Stimulated activated CD8-positive, alpha-beta memory T cell treated with anti-CD3 and anti-CD28 coated beads, Interleukin-2, amount 100 ng/mL, for 1 hour (primary cell): ENCODE results near the gene DISC1.
"Not testable (repeated sequence)": the region's sequence is repeated elsewhere in the genome, so short reads cannot be mapped to it uniquely, and the experiment has no call there.

Source experiments
- DNase-seq, 2 donors: peaks; one replicate each; pipeline ENCODE4 v3.0.0-alpha.2; 2020; ENCODE audit warnings: low read depth in 2 of 2

DISC1 gene

GRCh38 chr1:231667896-231668506 lies 41.4 kb downstream of the DISC1 start:
- DNase-seq, result no peak

- no peak for DNase-seq
Measured at GRCh38 chr1:231668826-231669225, 42.2 kb downstream of the DISC1 start.

GRCh38 chr1:231669864-231670621 lies 43.5 kb downstream of the DISC1 start:
- not testable (repeated sequence) for DNase-seq

DNA sequence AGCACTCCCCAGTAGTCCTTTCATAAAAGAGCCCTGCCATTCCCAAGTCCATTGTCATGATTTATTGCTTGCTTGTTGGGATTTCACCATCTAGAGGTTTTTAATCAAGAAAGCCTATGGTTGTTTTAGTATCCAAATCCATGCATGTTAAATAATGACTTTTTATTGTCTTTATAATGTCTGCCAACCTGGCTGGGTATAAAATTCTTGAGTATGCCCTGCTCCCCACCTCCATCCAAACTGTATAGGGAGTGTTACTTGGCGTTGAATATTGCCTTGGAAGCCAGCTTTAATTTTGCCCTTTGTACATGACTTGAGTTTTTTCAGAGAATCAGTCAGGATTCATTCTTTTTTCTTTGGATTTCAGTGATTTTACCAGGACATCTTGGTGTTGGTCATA lies 44.2 kb downstream of the DISC1 start:
- no peak for DNase-seq

DNA sequence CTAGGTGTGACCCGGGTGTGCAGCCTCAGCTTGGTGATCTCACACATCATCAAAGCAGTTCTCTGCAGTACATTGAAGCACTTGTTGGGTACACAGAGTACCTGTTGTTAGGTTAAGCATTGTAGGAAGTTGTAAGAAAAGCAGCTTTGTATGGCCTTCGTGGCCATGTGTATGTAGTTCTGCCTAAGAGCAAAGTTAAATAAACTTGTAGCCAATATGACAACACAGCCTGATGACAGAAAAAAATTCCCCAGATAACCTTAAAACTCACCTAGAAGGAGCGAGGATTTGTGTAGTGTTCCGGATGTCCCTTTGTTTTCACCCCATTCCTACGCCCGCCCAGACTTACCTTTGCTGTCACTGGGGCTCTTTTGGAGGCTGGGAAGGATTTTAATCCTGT lies 48.0 kb downstream of the DISC1 start:
- DNase-seq, result no peak

- DNase-seq, result no peak
Measured at GRCh38 chr1:231676487-231676886, 49.9 kb downstream of the DISC1 start.

- DNase-seq, result no peak
Measured at GRCh38 chr1:231677442-231677841, 50.9 kb downstream of the DISC1 start.

DNA sequence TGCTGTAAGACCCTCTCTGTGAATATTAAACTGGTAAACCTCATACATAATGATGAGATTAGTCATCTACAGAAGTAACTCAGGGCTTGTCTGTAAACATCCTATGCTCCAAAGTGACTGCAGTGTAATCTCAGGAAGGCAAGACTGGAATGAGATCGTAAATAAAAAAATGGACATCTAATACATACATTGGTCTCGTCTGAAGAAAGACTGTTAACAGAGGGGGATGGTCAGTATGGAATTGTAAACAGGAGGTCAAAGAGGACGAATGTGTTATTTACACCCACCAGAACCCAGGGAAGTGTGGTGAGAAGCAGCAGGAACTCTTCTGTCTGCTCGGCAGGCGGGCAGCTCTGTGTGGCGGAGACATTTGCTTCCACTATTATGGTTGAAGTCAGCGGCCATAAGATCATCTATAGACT lies 51.4 kb downstream of the DISC1 start:
- DNase-seq, result no peak

GRCh38 chr1:231679109-231679508 lies 52.5 kb downstream of the DISC1 start:
- no peak for DNase-seq

GRCh38 chr1:231681006-231681405 lies 54.4 kb downstream of the DISC1 start:
- DNase-seq, result no peak

DNA sequence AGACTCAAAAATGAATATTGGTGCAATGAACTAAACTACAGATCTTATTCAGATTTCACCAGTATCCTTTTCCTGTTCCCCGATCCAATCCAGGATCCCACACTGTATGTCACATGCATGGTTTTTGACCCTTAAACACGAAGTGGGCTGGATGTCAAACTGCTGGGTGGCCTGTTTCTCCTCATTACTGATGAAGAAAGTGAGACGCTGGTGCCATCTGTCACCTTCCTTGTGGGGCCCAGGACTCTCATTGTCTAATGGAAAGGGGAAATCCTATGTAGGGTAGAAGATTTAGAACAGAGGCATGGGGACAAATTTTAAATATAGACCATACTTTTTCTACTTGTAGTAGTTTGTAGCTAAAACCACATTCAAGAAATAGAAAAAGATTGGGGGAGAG lies 56.2 kb downstream of the DISC1 start:
- no peak for DNase-seq

DNA sequence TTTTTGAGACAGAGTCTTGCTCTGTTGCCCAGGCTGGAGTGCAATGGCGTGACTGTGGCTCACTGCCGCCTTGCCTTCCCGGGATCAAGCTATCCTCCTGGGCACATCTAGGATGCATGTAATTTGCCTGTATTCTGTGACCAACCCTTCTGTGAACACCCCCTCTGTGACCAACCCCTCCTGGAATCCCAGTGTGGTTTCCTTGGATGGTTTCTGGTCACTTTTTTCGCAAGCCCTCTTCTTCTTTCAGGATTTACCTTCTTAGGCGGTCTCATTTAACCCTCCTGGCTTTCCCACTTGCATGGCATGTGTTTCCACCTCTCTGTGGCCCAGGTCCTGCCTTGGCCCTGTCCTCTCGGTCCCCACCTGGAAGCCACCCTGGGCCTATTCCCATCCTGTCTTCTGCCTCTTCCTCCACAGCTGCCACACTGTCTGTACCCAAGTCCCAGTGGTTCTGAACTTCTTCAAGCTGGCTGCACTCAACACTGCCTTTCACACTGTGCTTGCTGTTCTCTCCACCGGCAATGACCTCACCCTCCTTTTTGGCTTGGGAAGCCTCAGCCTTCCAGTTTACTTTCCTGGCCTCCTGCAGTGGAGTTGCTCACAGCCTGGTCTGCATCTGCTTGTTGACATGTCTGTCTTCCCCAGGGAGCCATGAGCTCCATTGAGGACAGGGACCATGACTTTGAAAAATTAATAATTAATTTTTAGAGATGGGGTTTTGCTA lies 57.0 kb downstream of the DISC1 start:
- no peak for DNase-seq

DNA sequence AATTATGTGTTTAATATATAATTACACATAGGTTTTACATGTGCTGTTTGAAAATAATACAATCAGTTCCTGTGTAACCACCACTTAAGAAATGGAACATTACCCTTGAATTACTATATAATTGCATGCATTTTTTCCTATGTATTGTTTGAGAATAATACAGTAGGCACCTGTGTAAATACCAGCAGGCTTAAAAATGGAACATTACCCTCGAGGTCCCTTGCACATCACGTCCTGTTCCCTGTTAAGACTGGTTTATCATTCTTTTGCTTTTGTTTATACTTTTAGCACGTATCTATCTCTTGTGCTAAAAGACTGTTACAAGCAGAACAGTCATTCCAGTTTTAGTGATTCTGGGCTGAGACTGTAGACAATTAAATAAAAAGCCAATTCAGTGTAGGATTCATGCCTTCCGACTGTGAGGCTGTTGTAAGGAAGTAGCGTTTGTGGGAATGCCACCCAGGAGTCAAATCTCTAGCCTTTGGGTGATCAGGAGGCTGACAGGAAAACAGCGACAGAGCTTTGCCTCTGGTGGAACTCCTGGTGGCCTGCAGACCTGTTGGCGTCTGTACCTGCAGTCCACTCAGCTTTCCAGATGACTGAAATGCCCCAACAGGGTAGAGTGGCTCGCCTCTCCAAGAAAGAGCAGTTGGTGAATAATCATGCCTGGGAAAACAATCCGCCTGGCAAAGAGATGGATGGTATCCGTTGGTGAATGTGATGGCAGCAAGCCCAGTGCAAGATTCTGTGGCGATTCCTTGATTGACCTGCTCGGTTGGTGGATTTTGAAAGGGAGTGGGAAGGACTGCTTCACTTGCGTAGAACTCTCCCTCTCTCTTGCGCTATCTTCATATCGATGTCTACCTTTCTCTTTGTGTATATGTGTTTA lies 58.0 kb downstream of the DISC1 start:
- no peak for DNase-seq

GRCh38 chr1:231686384-231686783 lies 59.8 kb downstream of the DISC1 start:
- DNase-seq, result no peak

- no peak for DNase-seq
Measured at GRCh38 chr1:231688989-231689388, 62.4 kb downstream of the DISC1 start.

DNA sequence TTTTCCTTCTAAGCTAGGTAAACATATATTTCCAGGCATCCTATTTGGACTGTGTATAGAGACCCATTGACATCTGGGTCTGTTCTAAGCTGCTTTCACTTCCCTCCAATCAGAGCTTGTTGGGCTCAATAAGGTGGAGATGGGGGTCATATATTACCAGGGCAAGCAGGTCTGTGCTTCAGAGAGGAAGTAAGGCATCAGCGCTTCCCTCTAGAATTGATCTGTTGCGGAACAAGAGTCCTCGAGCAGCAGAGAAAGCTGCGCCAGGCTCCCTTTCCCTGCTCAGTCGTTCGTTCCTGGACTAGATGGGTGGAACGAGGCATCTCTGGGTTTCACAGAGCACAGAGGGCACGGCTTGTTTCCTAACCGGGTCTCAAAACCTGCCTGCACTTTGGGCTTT lies 63.5 kb downstream of the DISC1 start:
- no peak for DNase-seq

DNA sequence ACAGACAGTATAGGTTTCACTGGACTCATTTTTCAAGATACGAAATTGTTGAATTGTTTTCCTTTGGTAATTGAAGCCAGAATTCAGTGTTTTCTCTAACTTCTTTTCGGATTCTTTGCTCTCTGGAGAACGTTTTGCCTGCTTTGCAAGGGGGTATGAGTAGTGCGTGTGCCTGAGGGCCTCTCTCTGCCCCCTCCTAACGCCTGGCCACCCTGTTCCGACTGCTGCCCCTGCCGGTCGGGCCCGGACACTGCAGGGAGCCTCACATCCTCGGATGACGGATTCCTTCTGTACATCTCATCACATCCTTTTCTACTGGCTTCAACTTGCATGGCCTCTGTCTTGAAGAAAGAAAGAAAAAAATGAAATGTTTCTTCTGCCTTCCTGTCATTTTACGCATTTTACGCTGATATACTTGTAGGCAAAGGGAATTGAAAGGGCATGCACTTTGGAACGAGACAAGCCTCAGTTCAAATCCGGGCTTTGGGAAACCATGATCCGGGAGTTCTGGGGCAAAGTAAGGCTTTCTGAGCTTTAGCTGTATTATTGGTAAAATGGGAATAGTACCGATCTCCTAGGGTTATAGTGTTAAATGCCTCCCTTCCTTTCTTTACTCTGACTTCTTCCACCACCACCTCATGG lies 65.1 kb downstream of the DISC1 start:
- no peak for DNase-seq

DNA sequence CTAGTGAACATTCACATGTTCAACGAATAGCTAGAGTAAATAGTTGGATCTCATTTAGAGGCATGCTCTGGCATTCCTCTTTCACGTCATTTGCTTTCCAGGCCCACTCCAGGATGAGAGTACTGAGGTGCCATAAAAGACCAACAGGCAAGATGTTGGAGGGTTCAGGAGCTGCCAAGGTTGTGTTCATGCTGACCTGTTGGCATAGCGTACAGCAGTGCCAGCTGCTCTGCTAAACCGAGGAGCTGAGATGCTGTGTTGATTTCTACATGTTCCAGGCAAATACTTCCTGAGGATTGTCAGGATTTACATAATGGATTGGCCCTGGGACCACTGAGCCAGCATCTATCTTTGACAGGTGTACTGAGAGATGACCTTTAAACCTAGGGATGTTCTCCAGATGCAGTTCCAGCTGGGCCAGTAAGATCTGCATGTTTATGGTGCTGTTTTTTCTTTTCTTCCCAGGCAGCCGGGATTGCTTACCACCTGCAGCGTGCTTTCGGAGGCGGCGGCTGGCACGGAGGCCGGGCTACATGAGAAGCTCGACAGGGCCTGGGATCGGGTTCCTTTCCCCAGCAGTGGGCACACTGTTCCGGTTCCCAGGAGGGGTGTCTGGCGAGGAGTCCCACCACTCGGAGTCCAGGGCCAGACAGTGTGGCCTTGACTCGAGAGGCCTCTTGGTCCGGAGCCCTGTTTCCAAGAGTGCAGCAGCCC lies 66.9 kb downstream of the DISC1 start:
- DNase-seq, result no peak

- DNase-seq, result no peak
Measured at GRCh38 chr1:231694075-231694431, 67.5 kb downstream of the DISC1 start.

- DNase-seq, result no peak
Measured at GRCh38 chr1:231694465-231695077, 68.0 kb downstream of the DISC1 start.
